Naive thymus-derived CD8-positive, alpha-beta T cell (primary cell): Measurements from ENCODE around the gene OR2J3. TPM values are rescaled to one million over a fixed set of nuclear protein-coding genes. Genes with fewer than 3 reads are reported as not detected.

ENCODE experiments used
- polyA plus RNA-seq, 3 donors: library from polyadenylated mRNA; unstranded; fragments of 300-500 nt; fragmentation: Illumina TruSeq; gene quantifications; one replicate each; pipeline ENCODE4 v1.2.3, GENCODE V29; 2021
- total RNA-seq, 8 experiments: library from RNA in 2 of 8; stranded (reverse) in 2 of 8; gene quantifications; one replicate each; pipeline ENCODE4 v1.2.3 and lab custom pipeline; 2021 to 2026

OR2J3 gene
- total and polyA plus RNA-seq, 5 experiments from 2014 or later: not detected

Other genes starting within 250 kb of the OR2J3 start
- gene TRIM27, start 184.1 kb upstream of the OR2J3 start, total RNA-seq: 10 to 100 TPM; 79.8 to 80.4 TPM
- gene TRIM27, start 184.1 kb upstream of the OR2J3 start, polyA plus RNA-seq: 10 to 100 TPM; 37.5 to 71.3 (median 44.2) TPM
- gene ZNF311, start 102.7 kb upstream of the OR2J3 start, total RNA-seq: under 1 TPM; 0.49 to 0.63 TPM
- under 1 TPM in 2 of 3 donors, not detected in 1; 0.05 to 0.36 TPM for gene ZNF311, start 102.7 kb upstream of the OR2J3 start, polyA plus RNA-seq
- not detected for gene OR2W1, start 62.9 kb upstream of the OR2J3 start, total RNA-seq
- gene OR2W1, start 62.9 kb upstream of the OR2J3 start, polyA plus RNA-seq: not detected
- gene OR2B3, start 20.7 kb upstream of the OR2J3 start, total RNA-seq: not detected
- gene OR2B3, start 20.7 kb upstream of the OR2J3 start, polyA plus RNA-seq: not detected
- gene OR2J1, start 8.6 kb upstream of the OR2J3 start, total RNA-seq: not detected
- not detected for gene OR2J1, start 8.6 kb upstream of the OR2J3 start, polyA plus RNA-seq
- not detected for gene OR2J2, start 62.8 kb downstream of the OR2J3 start, total RNA-seq
- not detected for gene OR2J2, start 62.8 kb downstream of the OR2J3 start, polyA plus RNA-seq
- gene OR14J1, start 193.6 kb downstream of the OR2J3 start, total RNA-seq: not detected
- not detected for gene OR14J1, start 193.6 kb downstream of the OR2J3 start, polyA plus RNA-seq